ENCODE data around the gene FAM193B.
"Not testable (repeated sequence)": the region's sequence is repeated elsewhere in the genome, so short reads cannot be mapped to it uniquely, and the experiment has no call there.

Gene FAM193B

GRCh38 chr5:177539411-177539810 is 15.0 kb downstream of the FAM193B start:
- Histone ChIP-seq H3K4me3 (no peak overlapping the region), H3K27ac (peak overlapping the region; percentile 32 to 83)
- no peak for DNase-seq (ENCODE audit: low spot score)
- TF ChIP-seq, protein P1, sequence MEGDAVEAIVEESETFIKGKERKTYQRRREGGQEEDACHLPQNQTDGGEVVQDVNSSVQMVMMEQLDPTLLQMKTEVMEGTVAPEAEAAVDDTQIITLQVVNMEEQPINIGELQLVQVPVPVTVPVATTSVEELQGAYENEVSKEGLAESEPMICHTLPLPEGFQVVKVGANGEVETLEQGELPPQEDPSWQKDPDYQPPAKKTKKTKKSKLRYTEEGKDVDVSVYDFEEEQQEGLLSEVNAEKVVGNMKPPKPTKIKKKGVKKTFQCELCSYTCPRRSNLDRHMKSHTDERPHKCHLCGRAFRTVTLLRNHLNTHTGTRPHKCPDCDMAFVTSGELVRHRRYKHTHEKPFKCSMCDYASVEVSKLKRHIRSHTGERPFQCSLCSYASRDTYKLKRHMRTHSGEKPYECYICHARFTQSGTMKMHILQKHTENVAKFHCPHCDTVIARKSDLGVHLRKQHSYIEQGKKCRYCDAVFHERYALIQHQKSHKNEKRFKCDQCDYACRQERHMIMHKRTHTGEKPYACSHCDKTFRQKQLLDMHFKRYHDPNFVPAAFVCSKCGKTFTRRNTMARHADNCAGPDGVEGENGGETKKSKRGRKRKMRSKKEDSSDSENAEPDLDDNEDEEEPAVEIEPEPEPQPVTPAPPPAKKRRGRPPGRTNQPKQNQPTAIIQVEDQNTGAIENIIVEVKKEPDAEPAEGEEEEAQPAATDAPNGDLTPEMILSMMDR (IDR thresholded peaks at IDR 0.05): no peak

DNA sequence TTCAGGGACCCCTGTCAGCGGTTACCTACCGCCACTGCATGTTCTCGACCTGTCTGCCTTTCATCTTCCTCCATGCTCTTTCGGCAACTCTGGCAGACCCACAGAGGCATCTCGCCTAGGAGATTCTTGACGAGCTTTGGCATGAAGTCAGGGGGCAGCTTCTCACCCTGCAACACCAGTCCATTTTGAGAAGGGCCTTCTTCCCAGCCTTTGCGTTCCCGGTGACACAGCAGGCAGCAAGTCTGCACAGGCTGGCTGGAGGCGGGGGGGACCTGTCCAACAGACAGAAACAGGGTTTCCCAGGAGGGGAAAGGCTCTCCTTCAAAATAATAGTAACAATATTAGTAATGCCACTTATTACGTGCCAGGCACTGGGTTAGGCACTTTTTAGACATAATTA is 15.5 kb downstream of the FAM193B start:
- DNase-seq (ENCODE audit: low spot score): no peak
- TF ChIP-seq, protein P1 (IDR thresholded peaks at IDR 0.05): no peak
- peak overlapping the region; percentile 83 to 84 for H3K27ac ChIP-seq
- no peak overlapping the region for H3K4me3 ChIP-seq

DNA sequence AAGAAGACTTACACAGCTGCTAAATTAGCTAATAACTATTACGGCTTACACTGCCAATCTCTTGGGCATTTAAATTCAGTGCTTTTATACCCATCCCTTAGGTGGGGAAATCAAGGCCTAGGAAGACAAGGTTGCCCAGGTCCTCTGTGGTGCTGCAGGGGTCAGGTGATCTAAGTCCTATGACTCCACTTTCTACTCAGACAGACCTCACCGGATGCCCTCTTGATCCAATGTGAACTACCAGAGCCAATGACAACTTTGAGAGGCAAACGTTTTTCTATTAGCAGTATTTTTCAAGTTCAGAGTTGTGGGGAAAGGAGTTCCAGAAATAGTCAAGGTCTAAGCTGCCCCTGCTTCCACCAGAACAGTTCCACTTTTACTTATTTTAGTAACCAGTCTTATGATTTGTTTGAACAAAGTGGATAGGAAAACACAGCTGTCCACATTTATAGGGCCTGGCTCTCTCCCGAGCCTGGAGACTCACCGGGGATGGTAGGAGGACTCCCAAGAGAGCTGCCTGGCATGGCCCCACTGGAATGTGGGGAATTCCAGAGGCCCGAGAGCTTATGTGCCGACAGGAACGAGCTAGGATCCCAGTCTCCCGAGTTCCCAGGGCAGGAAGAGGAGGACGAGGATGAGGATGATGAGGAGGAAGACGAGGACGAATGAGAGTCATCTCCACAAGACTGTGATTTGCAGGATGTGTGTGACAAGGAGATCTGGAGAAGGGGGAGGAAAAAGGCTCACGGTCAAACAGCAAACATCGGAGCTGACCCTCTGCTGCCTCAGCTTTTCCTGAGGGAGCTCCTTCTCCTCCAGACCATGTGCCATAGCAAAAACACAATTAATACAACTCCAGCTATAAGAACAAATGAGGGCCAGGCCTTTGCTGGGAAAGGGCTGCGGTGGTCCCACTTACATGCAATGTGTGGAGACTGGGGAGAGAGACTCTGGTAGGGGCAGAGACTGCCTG is 16.7 kb downstream of the FAM193B start:
- peak overlapping the region; percentile 18 for H3K4me3 ChIP-seq
- DNase-seq (ENCODE audit: low spot score): no peak
- H3K27ac ChIP-seq: peak overlapping the region; percentile 83 to 84
- TF ChIP-seq, protein P1 (IDR thresholded peaks at IDR 0.05): no peak

GRCh38 chr5:177536386-177536785 is 18.0 kb downstream of the FAM193B start:
- TF ChIP-seq, protein P1 (IDR thresholded peaks at IDR 0.05): no peak
- no peak for DNase-seq (ENCODE audit: low spot score)
- H3K27ac ChIP-seq: peak overlapping the region; percentile 83 to 84
- H3K4me3 ChIP-seq: no peak overlapping the region

DNA sequence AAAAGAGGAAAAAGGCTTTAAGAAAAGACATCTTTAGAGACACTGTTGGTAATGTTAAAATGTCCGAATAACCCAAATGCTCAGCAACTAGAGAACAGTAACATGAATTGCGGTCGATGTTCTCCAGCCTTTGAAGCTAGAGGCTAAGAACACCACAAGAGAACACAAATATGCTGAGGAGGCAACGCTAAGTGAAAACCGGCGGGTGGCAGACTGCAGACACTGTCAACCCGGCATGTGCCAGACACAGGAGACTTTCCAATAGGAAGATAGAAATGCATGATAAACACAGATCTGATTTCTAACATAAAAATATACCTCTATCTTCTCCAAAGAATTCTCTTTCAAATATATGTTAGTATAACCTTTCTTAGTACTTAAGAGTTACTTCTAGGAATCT is 19.2 kb downstream of the FAM193B start:
- Histone ChIP-seq H3K4me3 (no peak overlapping the region), H3K27ac (peak overlapping the region in 1 of 2 donors; percentile 25)
- DNase-seq (ENCODE audit: low spot score): no peak
- TF ChIP-seq, protein P1 (IDR thresholded peaks at IDR 0.05): no peak

DNA sequence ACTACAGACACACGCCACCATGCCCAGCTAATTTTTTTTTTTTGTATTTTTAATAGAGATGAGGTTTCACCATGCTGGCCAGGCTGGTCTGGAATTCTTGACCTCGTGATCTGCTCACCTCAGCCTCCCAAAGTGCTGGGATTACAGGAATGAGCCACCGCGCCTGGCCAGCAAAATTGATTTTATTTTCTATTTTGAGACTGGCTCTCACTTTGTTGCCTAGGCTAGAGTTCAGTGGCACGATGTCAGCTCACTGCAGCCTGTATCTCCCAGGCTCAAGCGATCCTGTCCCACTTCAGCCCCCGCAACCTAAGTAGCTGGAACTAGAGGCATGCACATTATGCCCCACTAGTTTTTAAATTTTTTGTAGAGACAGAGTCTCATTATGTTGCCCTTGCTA is 19.9 kb downstream of the FAM193B start:
- H3K27ac ChIP-seq; H3K4me3 ChIP-seq; DNase-seq (ENCODE audit: low spot score): not testable (repeated sequence)

- TF ChIP-seq, protein P1 (IDR thresholded peaks at IDR 0.05): no peak
- no peak for DNase-seq (ENCODE audit: low spot score)
- no peak overlapping the region for H3K27ac ChIP-seq
Measured at GRCh38 chr5:177531209-177531940, 23.0 kb downstream of the FAM193B start.

More at GRCh38 chr5:177531209-177531940, 23.0 kb downstream of the FAM193B start:
- no peak overlapping the region for H3K4me3 ChIP-seq

Data from coronary artery (tissue), 2 donors.